SHP77 (cell line): ENCODE measurements around the gene COL4A3.

Source experiments
- DNase-seq, 2 experiments: peaks; one replicate each; lab custom pipeline; 2025; lab: John Stamatoyannopoulos, UW

COL4A3 gene

GRCh38 chr2:227287771-227288170, 123.3 kb downstream of the COL4A3 start:
- DNase-seq = no peak

- DNase-seq = no peak
Observed at GRCh38 chr2:227292314-227292713, 127.9 kb downstream of the COL4A3 start.

GRCh38 chr2:227293531-227293930, 129.1 kb downstream of the COL4A3 start:
- no peak for DNase-seq

- DNase-seq = no peak
Observed at GRCh38 chr2:227295806-227296205, 131.4 kb downstream of the COL4A3 start.

- no peak for DNase-seq
Observed at GRCh38 chr2:227296671-227297405, 132.4 kb downstream of the COL4A3 start.

- DNase-seq = no peak
Observed at GRCh38 chr2:227301523-227301922, 137.1 kb downstream of the COL4A3 start.

GRCh38 chr2:227308784-227309183, 144.4 kb downstream of the COL4A3 start:
- no peak for DNase-seq

- no peak for DNase-seq
Observed at GRCh38 chr2:227310756-227311110, 146.3 kb downstream of the COL4A3 start.

- no peak for DNase-seq
Observed at GRCh38 chr2:227311861-227312506, 147.6 kb downstream of the COL4A3 start.

GRCh38 chr2:227312579-227312978, 148.2 kb downstream of the COL4A3 start:
- DNase-seq = no peak

- DNase-seq = no peak
Observed at GRCh38 chr2:227313310-227313709, 148.9 kb downstream of the COL4A3 start.

- DNase-seq = no peak
Observed at GRCh38 chr2:227317834-227318233, 153.4 kb downstream of the COL4A3 start.

- no peak for DNase-seq
Observed at GRCh38 chr2:227320305-227321094, 156.1 kb downstream of the COL4A3 start.

GRCh38 chr2:227322530-227323205, 158.2 kb downstream of the COL4A3 start:
- no peak for DNase-seq

GRCh38 chr2:227323818-227324217, 159.4 kb downstream of the COL4A3 start:
- no peak for DNase-seq

- DNase-seq = peak; percentile 13 to 63
Observed at GRCh38 chr2:227324642-227324994, 160.2 kb downstream of the COL4A3 start.

- peak; percentile 85 to 93 for DNase-seq
Observed at GRCh38 chr2:227324995-227325838, 160.8 kb downstream of the COL4A3 start, which contains the start of gene MFF. TSS of gene MFF (plus strand) at chr2:227325251. CDS start at chr2:227330666, 5,415 bp downstream.

GRCh38 chr2:227325839-227326195, 161.4 kb downstream of the COL4A3 start:
- DNase-seq = peak; percentile 3 to 23

- no peak for DNase-seq
Observed at GRCh38 chr2:227326783-227327182, 162.4 kb downstream of the COL4A3 start.

GRCh38 chr2:227335713-227336112, 171.3 kb downstream of the COL4A3 start:
- DNase-seq = no peak

- no peak for DNase-seq
Observed at GRCh38 chr2:227337442-227337841, 173.0 kb downstream of the COL4A3 start.
